Bronchial epithelial cell (primary cell): ENCODE data around the gene CEP57L1. TPM values are rescaled to one million over a fixed set of nuclear protein-coding genes. Genes with fewer than 3 reads are reported as not detected.
"Not testable (repeated sequence)": the region's sequence is repeated elsewhere in the genome, so short reads cannot be mapped to it uniquely, and the experiment has no call there.

ENCODE experiments used
- DNase-seq: peaks from one replicate; pipeline ENCODE4 v3.0.0-alpha.2; 2010; ENCODE audit warnings: low read depth
- FAIRE-seq: peaks from 2 replicates; lab custom pipeline; 2011; peaks lifted over from hg19 to GRCh38; lab: Jason Lieb, UNC
- H3K27me3 ChIP-seq: 2 replicates; pipeline ENCODE4 v1.5.1; 2011; ENCODE audit warnings: low read length; ENCODE audit not compliant: control insufficient read depth, insufficient read depth
- H3K36me3 ChIP-seq: 2 replicates; pipeline ENCODE4 v1.5.1; 2011; ENCODE audit warnings: low read length; ENCODE audit not compliant: control insufficient read depth, insufficient read depth
- H3K4me3 ChIP-seq: 2 replicates; pipeline ENCODE4 v1.5.1; 2011; ENCODE audit warnings: mild to moderate bottlenecking, low read depth, low read length, control low read depth
- total RNA-seq: library from RNA; depleted of rRNA; stranded (reverse); fragments of >200 nt; gene quantifications from 2 replicates; pipeline ENCODE4 v1.2.1, GENCODE V29; 2014
- TF ChIP-seq, protein P1 (sequence below): IDR thresholded peaks from 2 replicates; pipeline ENCODE4 v1.5.1; 2011; ENCODE audit warnings: mild to moderate bottlenecking, moderate library complexity, low read length, control low read depth, inconsistent platforms; ENCODE audit not compliant: insufficient read depth, severe bottlenecking

The CEP57L1 gene
- total RNA-seq, 1 donor from 2014 or later, result 9.7 TPM

DNA sequence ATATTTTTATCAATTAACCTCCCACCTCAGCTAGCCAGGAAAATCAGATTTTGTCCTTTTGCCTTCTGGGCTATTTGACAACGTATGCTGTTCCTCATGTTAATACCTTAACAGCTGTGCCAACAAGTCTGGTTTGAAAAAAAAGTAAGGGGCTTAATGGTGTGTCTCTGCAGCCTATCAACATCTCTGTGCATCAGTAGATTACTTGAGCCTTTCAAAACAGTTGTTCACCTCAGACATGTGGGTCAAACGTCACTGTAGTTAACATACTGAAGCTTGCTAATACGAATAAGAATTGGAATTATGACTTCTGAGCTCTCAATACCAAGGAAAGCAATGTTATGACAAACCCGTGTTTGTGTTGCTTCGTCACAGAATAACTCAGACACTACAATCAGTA, 23.0 kb downstream of the CEP57L1 start:
- DNase-seq, result no peak
- TF ChIP-seq, protein P1, sequence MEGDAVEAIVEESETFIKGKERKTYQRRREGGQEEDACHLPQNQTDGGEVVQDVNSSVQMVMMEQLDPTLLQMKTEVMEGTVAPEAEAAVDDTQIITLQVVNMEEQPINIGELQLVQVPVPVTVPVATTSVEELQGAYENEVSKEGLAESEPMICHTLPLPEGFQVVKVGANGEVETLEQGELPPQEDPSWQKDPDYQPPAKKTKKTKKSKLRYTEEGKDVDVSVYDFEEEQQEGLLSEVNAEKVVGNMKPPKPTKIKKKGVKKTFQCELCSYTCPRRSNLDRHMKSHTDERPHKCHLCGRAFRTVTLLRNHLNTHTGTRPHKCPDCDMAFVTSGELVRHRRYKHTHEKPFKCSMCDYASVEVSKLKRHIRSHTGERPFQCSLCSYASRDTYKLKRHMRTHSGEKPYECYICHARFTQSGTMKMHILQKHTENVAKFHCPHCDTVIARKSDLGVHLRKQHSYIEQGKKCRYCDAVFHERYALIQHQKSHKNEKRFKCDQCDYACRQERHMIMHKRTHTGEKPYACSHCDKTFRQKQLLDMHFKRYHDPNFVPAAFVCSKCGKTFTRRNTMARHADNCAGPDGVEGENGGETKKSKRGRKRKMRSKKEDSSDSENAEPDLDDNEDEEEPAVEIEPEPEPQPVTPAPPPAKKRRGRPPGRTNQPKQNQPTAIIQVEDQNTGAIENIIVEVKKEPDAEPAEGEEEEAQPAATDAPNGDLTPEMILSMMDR, result no peak
- no peaks in the 10 kb centered on the region for H3K36me3 ChIP-seq
- H3K4me3 ChIP-seq, result no peak overlapping the region
- no peak for FAIRE-seq
- no peaks in the 10 kb centered on the region for H3K27me3 ChIP-seq

DNA sequence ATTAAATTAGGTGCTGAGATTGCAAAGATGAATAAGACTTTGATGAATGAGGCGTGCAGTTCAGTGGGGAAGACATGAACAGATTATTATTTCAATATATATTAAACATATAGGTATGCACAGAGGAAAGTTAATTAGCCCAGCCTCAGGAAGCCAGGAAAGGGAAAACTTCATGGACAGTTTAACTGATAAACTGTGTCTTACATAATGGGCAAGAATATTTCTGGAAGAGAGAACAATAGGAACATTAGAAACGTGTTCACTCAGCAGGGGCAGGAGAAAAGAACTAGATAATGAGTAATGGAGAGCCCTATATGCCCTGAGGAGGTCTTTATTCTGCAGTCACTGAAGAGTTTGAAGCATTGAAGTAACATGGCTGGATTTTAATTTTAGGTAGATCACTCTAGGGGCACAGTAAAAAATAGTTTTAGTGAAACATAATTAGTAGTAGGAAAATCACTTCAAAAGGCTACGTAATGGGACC, 23.6 kb downstream of the CEP57L1 start:
- Histone ChIP-seq H3K4me3 (no peak overlapping the region), H3K27me3 (no peaks in the 10 kb centered on the region), H3K36me3 (no peaks in the 10 kb centered on the region)
- TF ChIP-seq, protein P1, result no peak
- no peak for FAIRE-seq
- peak; percentile 7 for DNase-seq

DNA sequence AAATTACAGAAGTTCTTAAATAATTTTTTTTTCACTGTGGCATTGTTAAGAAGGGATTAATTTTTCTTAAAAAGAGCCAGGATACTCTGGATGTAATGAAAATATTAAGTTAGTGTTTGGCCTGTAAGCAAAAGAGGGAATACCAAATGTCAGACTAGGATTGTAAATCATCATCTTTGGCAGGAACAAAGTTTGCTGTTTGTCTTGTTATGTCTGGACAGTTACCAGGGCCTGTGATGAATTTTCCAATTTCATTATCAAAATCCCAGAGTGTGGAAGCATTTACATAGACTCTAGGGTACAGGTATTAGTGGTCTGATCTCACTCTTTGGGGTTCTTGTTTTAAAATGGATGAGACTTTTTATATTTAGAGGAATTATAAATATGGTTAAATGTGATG, 26.1 kb downstream of the CEP57L1 start:
- no peak for DNase-seq
- H3K36me3 ChIP-seq, result no peaks in the 10 kb centered on the region
- TF ChIP-seq, protein P1, result no peak
- FAIRE-seq, result no peak
- no peaks in the 10 kb centered on the region for H3K27me3 ChIP-seq
- no peak overlapping the region for H3K4me3 ChIP-seq

DNA sequence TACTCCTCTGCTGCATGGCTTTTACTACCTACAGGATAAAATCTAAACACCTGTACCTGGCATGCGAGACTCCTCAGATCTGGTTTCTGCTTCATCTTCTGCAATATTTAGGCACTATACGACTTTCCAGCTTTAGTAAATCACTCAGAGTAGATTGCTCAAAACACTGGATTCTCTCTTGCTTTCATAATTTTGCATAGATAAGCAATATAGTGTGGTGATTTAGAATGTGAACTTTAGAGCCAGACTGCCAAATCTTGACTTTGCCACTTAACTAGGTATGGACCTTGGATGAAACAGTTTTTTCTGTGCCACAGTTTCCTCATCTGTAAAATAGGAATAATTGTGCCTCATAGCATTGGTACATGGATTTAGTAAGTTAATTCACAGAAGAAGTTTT, 28.9 kb downstream of the CEP57L1 start:
- H3K27me3 ChIP-seq, result no peaks in the 10 kb centered on the region
- no peak for FAIRE-seq
- H3K4me3 ChIP-seq, result no peak overlapping the region
- no peak for DNase-seq
- no peaks in the 10 kb centered on the region for H3K36me3 ChIP-seq
- TF ChIP-seq, protein P1, result no peak

DNA sequence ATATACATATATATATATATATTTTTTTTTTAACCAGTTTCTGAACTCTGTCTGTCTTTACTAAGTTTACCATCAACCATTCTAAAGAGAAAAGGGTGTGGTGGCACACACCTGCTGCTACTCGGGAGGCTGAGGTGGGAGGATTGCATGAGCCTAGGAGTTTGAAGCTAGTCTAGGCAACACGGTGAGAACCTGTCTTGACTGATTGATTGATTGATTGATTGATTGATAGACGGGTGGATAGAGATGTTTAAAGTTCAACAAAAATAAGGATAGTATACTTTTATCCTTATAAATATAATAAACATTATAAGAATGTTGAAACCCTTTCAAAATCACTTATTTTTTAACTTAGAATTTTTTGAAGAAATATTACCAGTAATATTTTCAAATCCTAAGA, 30.2 kb downstream of the CEP57L1 start:
- DNase-seq (no peak), FAIRE-seq (no peak)
- Histone ChIP-seq H3K27me3 (no peaks in the 10 kb centered on the region), H3K4me3 (no peak overlapping the region), H3K36me3 (no peaks in the 10 kb centered on the region)
- TF ChIP-seq, protein P1, result no peak

DNA sequence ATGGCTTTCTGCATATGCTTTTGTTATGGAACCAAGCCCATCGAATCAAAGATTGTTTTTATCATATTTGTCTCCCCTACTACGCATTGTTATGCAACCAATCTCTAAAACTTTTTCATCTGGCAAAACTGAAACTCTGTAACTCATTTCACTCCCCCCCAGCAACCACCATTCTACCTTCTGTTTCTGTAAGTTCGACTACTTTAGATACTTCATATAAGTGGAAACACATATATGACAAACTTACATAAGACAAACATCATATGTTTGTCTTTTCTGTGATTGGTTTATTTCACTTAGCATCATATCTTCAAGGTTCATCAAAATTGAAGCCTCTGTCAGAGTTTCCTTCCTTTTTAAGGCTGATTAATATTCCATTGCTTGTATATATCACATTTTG, 34.8 kb downstream of the CEP57L1 start:
- TF ChIP-seq, protein P1, result no peak
- FAIRE-seq (no peak), DNase-seq (no peak)
- H3K27me3 ChIP-seq, result no peaks in the 10 kb centered on the region
- no peak overlapping the region for H3K4me3 ChIP-seq
- H3K36me3 ChIP-seq, result no peaks in the 10 kb centered on the region

DNA sequence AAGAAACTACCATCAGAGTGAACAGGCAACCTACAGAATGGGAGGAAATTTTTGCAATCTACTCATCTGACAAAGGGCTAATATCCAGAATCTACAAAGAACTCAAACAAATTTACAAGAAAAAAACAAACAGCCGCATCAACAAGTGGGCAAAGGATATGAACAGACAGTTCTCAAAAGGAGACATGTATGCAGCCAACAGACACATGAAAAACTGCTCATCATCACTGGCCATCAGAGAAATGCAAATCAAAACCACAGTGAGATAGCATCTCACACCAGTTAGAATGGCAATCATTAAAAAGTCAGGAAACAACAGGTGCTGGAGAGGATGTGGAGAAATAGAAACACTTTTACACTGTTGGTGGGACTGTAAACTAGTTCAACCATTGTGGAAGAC, 40.3 kb downstream of the CEP57L1 start:
- not testable (repeated sequence) for FAIRE-seq, H3K4me3 ChIP-seq, H3K27me3 ChIP-seq, DNase-seq, H3K36me3 ChIP-seq

DNA sequence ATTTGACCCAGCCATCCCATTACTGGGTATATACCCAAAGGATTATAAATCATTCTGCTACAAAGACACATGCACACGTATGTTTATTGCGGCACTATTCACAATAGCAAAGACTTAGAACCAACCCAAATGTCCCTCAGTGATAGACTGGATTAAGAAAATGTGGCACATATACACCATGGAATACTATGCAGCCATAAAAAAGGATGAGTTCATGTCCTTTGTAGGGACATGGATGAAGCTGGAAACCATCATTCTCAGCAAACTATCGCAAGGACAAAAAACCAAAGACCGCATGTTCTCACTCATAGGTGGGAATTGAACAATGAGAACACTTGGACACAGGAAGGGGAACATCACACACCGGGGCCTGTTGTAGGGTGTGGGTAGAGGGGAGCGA, 40.7 kb downstream of the CEP57L1 start:
- not testable (repeated sequence) for FAIRE-seq

DNA sequence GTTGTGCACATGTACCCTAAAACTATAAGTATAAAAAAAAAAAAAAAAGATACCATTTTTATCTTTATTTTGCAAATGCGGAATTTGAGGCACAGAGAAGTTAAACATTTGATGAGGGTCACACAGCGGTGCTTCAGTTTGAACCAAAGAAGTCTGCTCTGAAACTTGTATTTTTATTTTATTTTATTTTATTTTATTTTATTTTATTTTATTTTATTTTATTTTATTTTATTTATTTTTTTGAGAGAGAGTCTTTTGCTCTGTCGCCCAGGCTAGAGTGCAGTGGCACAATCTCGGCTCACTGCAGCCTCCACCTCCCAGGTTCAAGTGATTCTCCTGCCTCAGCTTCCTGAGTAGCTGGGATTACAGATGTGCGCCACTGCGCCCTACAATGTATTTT, 41.2 kb downstream of the CEP57L1 start:
- FAIRE-seq, H3K4me3 ChIP-seq, DNase-seq: not testable (repeated sequence)

More for the DNA sequence above, 40.7 kb downstream of the CEP57L1 start:
- H3K36me3 ChIP-seq, DNase-seq, H3K4me3 ChIP-seq, H3K27me3 ChIP-seq: not testable (repeated sequence)

More for the DNA sequence above, 41.2 kb downstream of the CEP57L1 start:
- not testable (repeated sequence) for H3K36me3 ChIP-seq, H3K27me3 ChIP-seq
